GM12874 (cell line): ENCODE results near the gene SHB.

ENCODE experiments used
- TF ChIP-seq, protein P1 (sequence below): IDR thresholded peaks from 2 replicates; pipeline ENCODE4 v1.5.1; 2011; ENCODE audit warnings: low read depth, mild to moderate bottlenecking, control low read depth, low read length, moderate library complexity; ENCODE audit not compliant: insufficient read depth

Gene SHB, protein sequence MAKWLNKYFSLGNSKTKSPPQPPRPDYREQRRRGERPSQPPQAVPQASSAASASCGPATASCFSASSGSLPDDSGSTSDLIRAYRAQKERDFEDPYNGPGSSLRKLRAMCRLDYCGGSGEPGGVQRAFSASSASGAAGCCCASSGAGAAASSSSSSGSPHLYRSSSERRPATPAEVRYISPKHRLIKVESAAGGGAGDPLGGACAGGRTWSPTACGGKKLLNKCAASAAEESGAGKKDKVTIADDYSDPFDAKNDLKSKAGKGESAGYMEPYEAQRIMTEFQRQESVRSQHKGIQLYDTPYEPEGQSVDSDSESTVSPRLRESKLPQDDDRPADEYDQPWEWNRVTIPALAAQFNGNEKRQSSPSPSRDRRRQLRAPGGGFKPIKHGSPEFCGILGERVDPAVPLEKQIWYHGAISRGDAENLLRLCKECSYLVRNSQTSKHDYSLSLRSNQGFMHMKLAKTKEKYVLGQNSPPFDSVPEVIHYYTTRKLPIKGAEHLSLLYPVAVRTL

DNA sequence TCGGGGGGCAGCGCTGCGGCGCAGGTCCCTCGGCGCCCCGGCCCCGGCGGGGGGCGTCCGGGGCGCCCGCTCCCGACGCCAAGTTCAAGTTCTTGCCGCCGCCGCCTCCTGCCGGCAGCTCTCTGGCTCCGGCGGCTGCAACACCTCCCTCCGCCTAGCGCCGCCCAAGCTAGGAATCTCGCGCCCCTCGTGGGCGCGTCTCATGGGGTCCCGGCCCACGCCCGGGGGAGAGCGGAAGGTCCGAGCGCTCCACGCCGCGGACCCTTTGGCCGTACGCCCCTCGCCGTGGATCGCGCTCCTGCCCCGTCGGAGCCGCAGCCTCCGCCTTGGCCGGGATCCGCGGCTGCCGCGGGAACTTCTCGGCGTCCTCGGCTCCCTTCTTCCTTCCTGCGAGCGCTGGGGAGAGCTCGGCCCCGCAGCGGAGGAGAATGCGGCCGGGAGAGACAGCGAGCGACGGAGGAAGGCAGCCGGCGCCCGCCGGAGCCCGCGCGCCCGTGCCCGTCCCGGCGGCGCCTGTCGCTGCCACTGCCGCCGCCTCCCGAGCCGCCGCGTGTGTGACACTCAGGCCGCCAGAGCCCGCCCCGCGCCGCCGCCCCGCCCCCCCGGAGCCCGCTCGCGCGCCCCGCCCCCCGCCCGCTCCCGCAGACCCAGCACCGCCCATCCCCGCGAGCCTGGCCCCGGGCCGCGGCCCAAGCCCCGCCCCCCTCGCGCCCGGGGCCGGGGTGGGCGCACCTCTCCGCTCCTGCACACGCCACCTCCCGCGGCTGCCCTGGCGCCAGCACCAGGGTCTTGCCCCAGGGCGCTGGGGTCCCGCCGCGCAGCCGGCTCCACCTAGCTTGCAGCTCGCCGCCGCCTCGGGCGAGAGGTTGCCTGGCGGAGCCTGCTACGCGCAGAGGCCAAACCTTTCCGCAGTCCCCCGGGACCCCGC is at the start of gene SHB:
Gene SHB (minus strand): TSS at position 527 of the 928 bp plus-strand sequence. CDS start 582 bp downstream, outside the sequence.
- TF ChIP-seq, protein P1, sequence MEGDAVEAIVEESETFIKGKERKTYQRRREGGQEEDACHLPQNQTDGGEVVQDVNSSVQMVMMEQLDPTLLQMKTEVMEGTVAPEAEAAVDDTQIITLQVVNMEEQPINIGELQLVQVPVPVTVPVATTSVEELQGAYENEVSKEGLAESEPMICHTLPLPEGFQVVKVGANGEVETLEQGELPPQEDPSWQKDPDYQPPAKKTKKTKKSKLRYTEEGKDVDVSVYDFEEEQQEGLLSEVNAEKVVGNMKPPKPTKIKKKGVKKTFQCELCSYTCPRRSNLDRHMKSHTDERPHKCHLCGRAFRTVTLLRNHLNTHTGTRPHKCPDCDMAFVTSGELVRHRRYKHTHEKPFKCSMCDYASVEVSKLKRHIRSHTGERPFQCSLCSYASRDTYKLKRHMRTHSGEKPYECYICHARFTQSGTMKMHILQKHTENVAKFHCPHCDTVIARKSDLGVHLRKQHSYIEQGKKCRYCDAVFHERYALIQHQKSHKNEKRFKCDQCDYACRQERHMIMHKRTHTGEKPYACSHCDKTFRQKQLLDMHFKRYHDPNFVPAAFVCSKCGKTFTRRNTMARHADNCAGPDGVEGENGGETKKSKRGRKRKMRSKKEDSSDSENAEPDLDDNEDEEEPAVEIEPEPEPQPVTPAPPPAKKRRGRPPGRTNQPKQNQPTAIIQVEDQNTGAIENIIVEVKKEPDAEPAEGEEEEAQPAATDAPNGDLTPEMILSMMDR = peak; percentile 25; the same call in 1 of the 2 replicates

DNA sequence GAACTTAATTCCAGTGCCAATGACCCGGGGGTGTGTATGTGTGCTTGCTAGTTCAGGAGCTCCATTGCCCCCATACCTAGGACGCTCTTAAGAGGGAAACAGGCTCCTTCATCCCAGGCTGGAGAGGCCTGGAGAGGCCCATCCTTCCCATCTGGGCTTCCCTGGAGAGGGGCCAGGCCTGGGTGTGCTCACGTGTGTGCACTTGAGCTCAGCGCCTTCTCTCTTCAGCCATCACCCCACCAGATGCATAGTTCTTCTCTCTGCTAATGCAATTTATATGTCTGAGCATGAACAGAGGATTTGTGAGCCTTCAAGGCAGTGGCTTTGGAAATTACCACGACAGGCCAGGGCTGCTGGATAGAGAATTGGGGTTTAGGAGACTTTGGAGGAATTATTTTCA is 48.6 kb upstream of the SHB start:
- TF ChIP-seq, protein P1 = no peak

DNA sequence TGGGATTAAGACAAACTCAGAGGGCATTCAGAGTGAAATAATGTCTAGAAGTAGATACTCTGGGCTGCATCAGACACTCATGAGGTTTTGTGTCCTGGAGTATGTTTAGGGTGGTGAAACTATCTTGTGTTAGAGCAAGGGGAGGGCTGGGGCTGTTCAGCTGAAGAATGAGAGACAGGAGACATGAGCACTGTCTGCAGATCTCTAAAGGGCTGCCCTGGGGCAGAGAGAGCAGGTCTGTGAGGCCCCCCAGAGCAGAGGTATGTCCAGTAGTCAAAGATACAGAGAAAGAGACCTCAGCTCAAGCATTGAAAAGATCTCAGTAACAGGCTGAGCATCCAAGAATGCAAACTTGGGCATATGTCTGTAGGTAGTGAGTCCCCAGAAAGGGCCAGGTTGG is 45.9 kb upstream of the SHB start:
- TF ChIP-seq, protein P1 = no peak

DNA sequence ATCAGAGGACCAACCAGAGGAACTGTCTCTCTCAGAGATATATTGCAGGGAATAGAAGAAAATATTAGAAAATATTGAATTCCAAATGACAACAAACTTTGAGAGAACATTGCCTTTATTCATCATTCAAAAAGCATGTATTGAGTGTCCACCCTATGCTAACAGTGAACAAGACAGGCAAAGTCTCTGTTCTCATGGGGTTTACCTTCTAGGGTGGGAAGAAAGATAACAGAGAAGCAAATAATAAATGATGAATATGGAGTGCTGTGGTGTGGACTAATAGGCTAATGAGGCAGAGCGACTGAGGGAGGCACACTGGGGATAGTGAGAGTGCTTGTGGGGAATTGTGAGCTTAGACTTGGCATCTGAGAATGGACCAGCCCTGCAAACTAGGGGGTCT is 43.4 kb upstream of the SHB start:
- TF ChIP-seq, protein P1 = no peak

DNA sequence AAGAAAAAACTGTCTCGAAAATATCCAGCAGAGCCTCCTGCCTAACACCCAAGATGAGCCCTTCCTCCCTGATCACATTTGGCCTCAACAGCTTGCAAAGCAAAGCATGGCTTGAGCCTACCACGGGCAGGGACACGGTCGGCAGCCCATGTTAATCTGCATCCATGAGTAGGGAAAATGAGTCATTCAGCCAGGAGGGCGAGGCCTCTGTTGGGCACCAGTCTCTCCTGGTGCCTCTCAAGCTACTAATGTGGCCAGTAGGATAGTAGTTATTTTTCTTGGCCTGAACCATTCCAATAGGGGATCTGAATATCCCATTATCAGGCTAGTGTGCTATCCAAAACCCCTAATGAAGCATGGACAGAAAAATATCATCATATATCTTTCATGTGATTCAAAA is 43.0 kb upstream of the SHB start:
- TF ChIP-seq, protein P1 = no peak

DNA sequence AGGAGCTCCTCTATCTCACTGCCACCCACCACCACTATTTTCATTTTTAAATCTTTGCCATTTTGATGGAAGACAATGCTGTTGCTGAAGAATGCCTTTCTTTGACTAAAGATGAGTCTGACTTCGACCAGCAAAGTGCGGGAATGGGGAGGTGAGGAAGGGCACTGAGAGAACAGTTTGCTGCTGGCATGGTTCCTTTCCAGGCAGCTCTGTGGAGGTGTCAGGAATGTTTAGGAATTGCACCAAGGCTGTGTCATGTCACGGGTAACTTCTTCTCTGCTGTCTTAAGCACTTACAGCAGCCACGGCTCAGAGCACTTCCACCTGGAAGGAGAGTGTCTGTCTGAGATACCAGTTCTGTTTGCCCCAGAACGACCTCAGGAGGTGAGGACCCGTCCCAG is 41.4 kb upstream of the SHB start:
- TF ChIP-seq, protein P1 = no peak

DNA sequence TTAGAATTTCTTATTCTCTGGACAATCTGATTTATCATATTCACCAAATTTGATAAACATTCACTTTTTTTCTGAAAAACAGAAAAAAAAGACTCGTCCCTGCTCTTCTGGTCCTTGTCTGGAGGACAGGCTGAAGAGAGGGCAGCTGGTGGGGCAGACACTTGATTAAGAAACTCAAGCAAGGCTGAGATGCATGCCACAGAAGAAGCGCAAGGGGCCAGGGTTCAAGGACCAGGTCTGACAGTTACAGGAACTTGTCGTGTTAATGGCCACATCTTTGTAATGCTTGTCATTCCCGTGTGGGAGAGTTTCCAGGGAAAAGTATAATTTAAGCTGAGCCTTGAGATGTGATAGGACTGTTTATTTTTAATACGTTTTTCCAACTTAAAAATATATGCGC is 40.6 kb upstream of the SHB start:
- TF ChIP-seq, protein P1 = no peak
